Measurements from ENCODE around the gene XRN1. TPM values are rescaled to one million over a fixed set of nuclear protein-coding genes. Genes with fewer than 3 reads are reported as not detected.

XRN1 gene
- total RNA-seq, 1 experiment from 2014 or later = 26.7 TPM

- H3K9me3 ChIP-seq (ENCODE audit: low read depth, low read length, poor library complexity, severe bottlenecking) = no peaks in the 10 kb centered on the region
- H3K36me3 ChIP-seq (ENCODE audit: insufficient read depth, low read length, poor library complexity, severe bottlenecking) = no peaks in the 10 kb centered on the region
- no peak overlapping the region for H3K27ac ChIP-seq (ENCODE audit: low read depth, low read length, poor library complexity, severe bottlenecking)
- H3K27me3 ChIP-seq (replicated peaks; ENCODE audit: insufficient read depth, low read depth, low read length, poor library complexity) = no peaks in the 10 kb centered on the region
- TF ChIP-seq CTCF (conservative IDR thresholded peaks at IDR 0.05; ENCODE audit: low read depth, low read length) (no peak), EZH2 (IDR thresholded peaks at IDR 0.05; ENCODE audit: borderline replicate concordance, low read depth, low read length, poor library complexity, severe bottlenecking) (no peak)
- H3K4me1 ChIP-seq (ENCODE audit: insufficient read depth, low read length, poor library complexity, severe bottlenecking) = no peaks in the 10 kb centered on the region
- H3K4me3 ChIP-seq (ENCODE audit: low read depth, low read length, poor library complexity, severe bottlenecking) = no peak overlapping the region
- no peak for DNase-seq (ENCODE audit: low spot score)
- intact Hi-C loops (cut with micrococcal nuclease; ENCODE audit: unreplicated experiment) = no loop called here
- ChIA-PET POLR2A (ENCODE audit: low non-redundant PET) (no interaction called here), CTCF (no interaction called here)
- no TSS peak for BruUV-seq (replicated peaks)
Observed at GRCh38 chr3:142436951-142437585, 10.8 kb downstream of the XRN1 start.

- Histone ChIP-seq H3K27me3 (replicated peaks; ENCODE audit: insufficient read depth, low read depth, low read length, poor library complexity) (no peaks in the 10 kb centered on the region), H3K4me3 (ENCODE audit: low read depth, low read length, poor library complexity, severe bottlenecking) (no peak overlapping the region), H3K9me3 (ENCODE audit: low read depth, low read length, poor library complexity, severe bottlenecking) (no peaks in the 10 kb centered on the region), H3K4me1 (ENCODE audit: insufficient read depth, low read length, poor library complexity, severe bottlenecking) (no peaks in the 10 kb centered on the region), H3K36me3 (ENCODE audit: insufficient read depth, low read length, poor library complexity, severe bottlenecking) (peaks cover 4% of the 10 kb centered on the region), H3K27ac (ENCODE audit: low read depth, low read length, poor library complexity, severe bottlenecking) (no peak overlapping the region)
- ChIA-PET POLR2A (ENCODE audit: low non-redundant PET) (no interaction called here), CTCF (interaction anchor here (0.7 kb wide), 1 partner anchor 496 kb away, joined by 7 read pairs; no protein-coding TSS in a partner anchor)
- intact Hi-C loops (cut with micrococcal nuclease; ENCODE audit: unreplicated experiment) = no loop called here
- DNase-seq (ENCODE audit: low spot score) = no peak
- BruUV-seq (replicated peaks) = no TSS peak
- TF ChIP-seq EZH2 (IDR thresholded peaks at IDR 0.05; ENCODE audit: borderline replicate concordance, low read depth, low read length, poor library complexity, severe bottlenecking) (no peak), CTCF (conservative IDR thresholded peaks at IDR 0.05; ENCODE audit: low read depth, low read length) (no peak)
Observed at GRCh38 chr3:142434503-142434902, 13.3 kb downstream of the XRN1 start.

- Histone ChIP-seq H3K27me3 (replicated peaks; ENCODE audit: insufficient read depth, low read depth, low read length, poor library complexity) (no peaks in the 10 kb centered on the region), H3K4me1 (ENCODE audit: insufficient read depth, low read length, poor library complexity, severe bottlenecking) (no peaks in the 10 kb centered on the region), H3K9me3 (ENCODE audit: low read depth, low read length, poor library complexity, severe bottlenecking) (no peaks in the 10 kb centered on the region), H3K27ac (ENCODE audit: low read depth, low read length, poor library complexity, severe bottlenecking) (no peak overlapping the region), H3K36me3 (ENCODE audit: insufficient read depth, low read length, poor library complexity, severe bottlenecking) (peaks cover 4% of the 10 kb centered on the region), H3K4me3 (ENCODE audit: low read depth, low read length, poor library complexity, severe bottlenecking) (no peak overlapping the region)
- intact Hi-C loops (cut with micrococcal nuclease; ENCODE audit: unreplicated experiment) = no loop called here
- CTCF ChIA-PET = no interaction called here
- no peak for TF ChIP-seq CTCF (conservative IDR thresholded peaks at IDR 0.05; ENCODE audit: low read depth, low read length)
- TF ChIP-seq EZH2 (IDR thresholded peaks at IDR 0.05; ENCODE audit: borderline replicate concordance, low read depth, low read length, poor library complexity, severe bottlenecking) = no peak
- no TSS peak for BruUV-seq (replicated peaks)
- POLR2A ChIA-PET (ENCODE audit: low non-redundant PET) = no interaction called here
- no peak for DNase-seq (ENCODE audit: low spot score)
Observed at GRCh38 chr3:142433110-142433509, 14.7 kb downstream of the XRN1 start.
